GM10266 (cell line): ENCODE data around the gene ZNF532.
"Not testable (repeated sequence)": the region's sequence is repeated elsewhere in the genome, so short reads cannot be mapped to it uniquely, and the experiment has no call there.

Experiments
- DNase-seq: peaks from one replicate; pipeline ENCODE4 v3.0.0; 2012; ENCODE audit errors: extremely low spot score
- TF ChIP-seq, protein P1 (sequence below): IDR thresholded peaks from 2 replicates; pipeline ENCODE4 v1.5.1; 2012; ENCODE audit warnings: mild to moderate bottlenecking, low read depth; ENCODE audit not compliant: control insufficient read depth, insufficient read depth; ENCODE audit errors: missing control alignments

Gene ZNF532

DNA sequence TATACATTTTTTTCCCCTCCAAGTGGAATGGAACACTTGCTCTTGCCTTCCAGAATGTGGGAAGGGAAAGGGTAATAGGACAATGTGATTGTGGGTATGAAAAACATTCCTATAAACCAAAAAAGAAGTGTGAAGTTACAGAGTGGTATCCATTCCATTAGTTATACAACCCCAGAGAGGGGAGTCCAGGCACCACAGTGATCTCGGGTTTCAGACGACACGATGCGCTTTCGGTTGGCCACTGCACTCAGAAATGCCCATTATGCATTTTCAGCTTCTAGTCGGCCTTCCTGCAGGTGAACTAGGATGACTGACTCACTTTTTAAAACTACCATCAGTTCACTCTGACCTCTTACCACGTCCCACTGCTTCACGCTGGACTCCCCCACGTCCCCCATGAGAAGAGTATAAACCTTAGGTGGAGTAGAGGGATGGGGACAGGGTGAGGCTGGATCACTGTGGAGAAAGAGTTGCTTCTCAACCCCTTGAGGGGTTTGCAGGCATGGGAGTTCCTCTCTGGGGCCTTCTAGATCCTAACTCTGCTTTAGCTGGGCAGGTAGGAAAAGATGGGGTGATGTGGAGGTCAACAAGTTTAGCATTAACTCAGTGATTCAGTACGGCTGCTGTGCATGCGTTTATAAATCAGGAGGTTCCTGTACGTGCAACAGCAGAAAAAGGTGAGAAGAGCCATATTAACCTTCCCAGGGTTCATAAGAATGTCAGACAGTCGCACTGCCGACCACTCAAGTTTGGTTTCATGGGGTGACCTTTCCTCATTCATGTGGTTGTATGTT lies 50.5 kb downstream of the ZNF532 start:
- TF ChIP-seq, protein P1, sequence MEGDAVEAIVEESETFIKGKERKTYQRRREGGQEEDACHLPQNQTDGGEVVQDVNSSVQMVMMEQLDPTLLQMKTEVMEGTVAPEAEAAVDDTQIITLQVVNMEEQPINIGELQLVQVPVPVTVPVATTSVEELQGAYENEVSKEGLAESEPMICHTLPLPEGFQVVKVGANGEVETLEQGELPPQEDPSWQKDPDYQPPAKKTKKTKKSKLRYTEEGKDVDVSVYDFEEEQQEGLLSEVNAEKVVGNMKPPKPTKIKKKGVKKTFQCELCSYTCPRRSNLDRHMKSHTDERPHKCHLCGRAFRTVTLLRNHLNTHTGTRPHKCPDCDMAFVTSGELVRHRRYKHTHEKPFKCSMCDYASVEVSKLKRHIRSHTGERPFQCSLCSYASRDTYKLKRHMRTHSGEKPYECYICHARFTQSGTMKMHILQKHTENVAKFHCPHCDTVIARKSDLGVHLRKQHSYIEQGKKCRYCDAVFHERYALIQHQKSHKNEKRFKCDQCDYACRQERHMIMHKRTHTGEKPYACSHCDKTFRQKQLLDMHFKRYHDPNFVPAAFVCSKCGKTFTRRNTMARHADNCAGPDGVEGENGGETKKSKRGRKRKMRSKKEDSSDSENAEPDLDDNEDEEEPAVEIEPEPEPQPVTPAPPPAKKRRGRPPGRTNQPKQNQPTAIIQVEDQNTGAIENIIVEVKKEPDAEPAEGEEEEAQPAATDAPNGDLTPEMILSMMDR, result no peak
- no peak for DNase-seq

DNA sequence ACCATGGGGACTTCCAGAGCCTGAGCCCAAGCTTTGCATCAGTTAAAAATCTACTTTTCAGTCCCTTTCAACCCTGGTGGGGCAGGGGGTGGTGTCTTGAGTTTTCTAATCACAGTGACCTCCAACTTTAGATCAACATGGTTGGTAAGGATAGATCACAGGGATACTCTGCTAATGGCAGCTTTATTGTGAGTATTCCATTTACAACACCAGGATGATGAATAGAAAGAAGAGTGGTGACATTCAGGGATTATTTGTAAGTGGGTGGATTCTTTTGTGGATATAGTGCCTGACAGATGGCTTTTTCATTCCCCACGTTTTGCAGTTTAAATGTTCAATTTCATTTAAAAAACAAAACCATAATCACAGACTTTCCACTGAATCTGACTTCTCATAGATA lies 51.3 kb downstream of the ZNF532 start:
- DNase-seq, result no peak
- TF ChIP-seq, protein P1, result no peak

DNA sequence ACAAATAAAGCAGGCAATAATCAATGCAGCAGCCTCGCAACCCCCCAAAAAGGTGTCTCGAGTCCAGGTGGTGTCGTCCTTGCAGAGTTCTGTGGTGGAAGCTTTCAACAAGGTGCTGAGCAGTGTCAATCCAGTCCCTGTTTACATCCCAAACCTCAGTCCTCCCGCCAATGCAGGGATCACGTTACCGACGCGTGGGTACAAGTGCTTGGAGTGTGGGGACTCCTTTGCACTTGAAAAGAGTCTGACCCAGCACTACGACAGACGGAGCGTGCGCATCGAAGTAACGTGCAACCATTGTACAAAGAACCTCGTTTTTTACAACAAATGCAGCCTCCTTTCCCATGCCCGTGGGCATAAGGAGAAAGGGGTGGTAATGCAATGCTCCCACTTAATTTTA lies 55.3 kb downstream of the ZNF532 start:
- DNase-seq, result not testable (repeated sequence)

DNA sequence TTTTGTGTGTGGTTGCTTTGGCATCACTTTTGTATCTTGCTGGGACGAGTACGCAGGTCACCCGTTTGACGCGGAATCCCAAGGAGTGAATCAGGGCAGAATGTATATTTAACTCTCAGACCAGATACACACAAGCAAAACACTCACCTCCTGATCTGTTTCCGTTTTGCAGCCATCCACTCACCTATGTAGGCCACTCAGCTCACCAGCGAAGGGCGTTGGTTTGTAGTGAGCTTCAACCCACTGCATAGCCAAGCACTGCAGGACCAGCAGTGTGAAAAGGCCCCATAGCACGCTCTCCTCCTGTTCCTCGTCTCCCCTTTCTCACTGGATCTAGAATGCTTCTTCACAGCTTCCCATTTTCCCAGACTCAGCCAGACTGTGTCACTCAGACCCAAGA lies 58.3 kb downstream of the ZNF532 start:
- TF ChIP-seq, protein P1, result no peak
- no peak for DNase-seq

DNA sequence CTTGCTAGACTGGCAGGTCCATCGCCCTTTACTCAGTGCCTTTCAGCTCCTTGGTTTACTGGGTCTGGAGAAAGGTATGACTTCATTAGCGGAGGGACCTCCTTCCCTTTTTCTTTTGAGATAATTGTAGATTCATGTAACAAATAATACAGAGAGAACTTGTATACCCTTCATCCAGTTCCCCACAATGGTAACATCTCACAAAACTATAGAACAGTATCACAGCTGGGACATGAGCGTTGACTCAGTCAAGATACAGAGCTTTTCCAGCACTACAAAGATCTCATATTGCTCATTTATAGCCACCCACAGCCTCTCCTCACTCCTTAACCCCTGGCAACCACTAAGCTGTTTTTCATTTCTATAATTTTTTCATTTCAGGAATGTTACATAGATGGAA lies 59.8 kb downstream of the ZNF532 start:
- TF ChIP-seq, protein P1, result no peak

DNA sequence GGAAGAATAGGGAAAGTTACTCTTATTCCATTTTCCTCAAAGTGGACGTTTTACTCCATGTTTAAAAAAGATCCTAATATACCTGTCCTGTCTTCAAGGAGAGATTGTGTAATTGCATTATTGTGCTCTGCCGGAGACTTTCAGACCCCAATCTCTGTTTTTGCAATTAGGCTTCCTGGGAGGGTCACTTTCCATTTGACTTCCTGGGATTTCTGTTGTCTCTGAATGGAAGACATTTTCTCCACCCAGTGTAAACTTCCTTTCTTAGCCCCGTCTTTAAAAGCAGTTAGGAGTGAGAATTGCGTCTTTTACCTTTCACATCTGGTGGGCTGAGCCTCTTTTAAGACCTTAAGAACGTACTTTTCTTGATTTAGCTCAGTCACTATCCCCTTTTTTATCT lies 63.0 kb downstream of the ZNF532 start:
- DNase-seq, result no peak
- TF ChIP-seq, protein P1, result no peak

More for the DNA sequence above, 59.8 kb downstream of the ZNF532 start:
- DNase-seq, result no peak

DNA sequence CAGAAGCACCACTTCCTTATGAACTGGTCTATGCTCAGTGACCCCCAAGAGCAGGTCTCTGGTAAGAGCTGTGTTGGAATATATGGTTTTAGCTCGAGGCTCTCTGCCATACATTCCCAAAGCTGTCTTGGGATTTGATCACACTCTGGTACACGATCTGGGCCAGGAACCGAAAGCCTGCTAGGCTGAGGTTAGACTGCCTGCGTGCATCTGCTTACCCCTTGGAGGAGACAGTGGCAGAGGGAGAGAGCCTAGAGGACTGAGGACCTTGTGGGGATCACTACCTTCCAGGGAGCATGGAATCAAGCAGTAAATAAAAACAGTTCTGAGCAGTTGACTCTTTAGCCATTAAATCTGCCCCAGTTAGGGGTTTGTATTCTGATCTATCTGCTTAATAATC lies 63.7 kb downstream of the ZNF532 start:
- TF ChIP-seq, protein P1, result no peak
- no peak for DNase-seq
